Lower leg skin (tissue), 3 donors: ENCODE data around the gene HM13.

Experiments used
- CTCF ChIP-seq, 3 donors: fragments of 450-650 bp; IDR thresholded peaks; one replicate each; pipeline ENCODE4 v1.5.1; 2016; ENCODE audit warnings: antibody characterized with exemption in 3 of 3, mild to moderate bottlenecking in 3 of 3, moderate library complexity in 2 of 3
- POLR2A ChIP-seq, 2 donors: fragments of 450-650 bp; IDR thresholded peaks; one replicate each; pipeline ENCODE4 v1.6.1; 2016 to 2017; ENCODE audit warnings: antibody characterized with exemption in 2 of 2, mild to moderate bottlenecking in 1 of 2, moderate library complexity in 1 of 2

GRCh38 chr20:31596831-31597480 is 82.7 kb downstream of the HM13 start:
- TF ChIP-seq CTCF (IDR thresholded peaks at IDR 0.05) (no peak), POLR2A (IDR thresholded peaks at IDR 0.05) (no peak)
